NCI-H146 treated with DMSO at 0.1 percent for 48 hours (cell line): ENCODE measurements around the gene C2CD2.
"Not testable (repeated sequence)": the region's sequence is repeated elsewhere in the genome, so short reads cannot be mapped to it uniquely, and the experiment has no call there.

Experiments
- DNase-seq: peaks from one replicate; lab custom pipeline; 2025; ENCODE audit not compliant: unreplicated experiment; lab: John Stamatoyannopoulos, UW

C2CD2 gene

GRCh38 chr21:41958886-41959563 is 5.2 kb upstream of the C2CD2 start:
- no peak for DNase-seq

DNA sequence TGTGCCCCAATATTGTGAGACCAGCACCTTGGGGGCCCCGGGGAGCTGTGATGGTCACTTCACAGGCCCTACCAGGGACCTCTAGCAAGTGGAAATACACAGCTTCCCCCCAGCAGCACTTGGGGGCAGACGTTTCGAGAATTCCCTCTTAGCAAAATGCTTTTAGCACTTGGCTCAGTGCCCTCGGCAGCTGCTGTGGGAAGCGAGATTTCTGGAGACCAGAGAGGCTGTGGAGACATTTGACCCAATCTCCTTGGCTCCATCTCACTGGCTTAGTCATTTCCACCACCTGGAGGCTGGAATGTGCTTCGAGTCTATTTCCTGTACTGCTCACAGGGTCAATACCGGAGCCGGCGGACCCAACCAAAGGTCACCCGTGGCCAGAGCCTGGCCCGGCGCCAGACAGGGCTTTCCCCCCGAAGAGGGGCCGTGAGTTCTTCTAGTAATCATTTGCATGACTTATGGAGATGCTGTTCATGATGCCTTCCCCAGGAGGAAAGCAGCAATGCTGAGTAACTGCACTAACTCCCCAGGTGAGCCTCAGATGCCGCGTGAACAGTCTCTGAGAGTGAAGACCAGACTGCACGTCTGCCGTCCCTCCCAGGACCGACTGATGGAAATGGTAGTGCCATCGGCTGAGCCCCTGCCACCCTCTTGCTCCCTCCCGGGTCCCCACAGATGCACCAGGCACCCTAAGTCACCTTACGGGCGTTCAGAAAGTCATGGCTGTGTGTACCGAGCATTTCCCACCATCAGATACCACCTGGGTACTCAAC is 4.4 kb upstream of the C2CD2 start:
- no peak for DNase-seq

- DNase-seq, result no peak
Measured at GRCh38 chr21:41956926-41957729, 3.3 kb upstream of the C2CD2 start.

DNA sequence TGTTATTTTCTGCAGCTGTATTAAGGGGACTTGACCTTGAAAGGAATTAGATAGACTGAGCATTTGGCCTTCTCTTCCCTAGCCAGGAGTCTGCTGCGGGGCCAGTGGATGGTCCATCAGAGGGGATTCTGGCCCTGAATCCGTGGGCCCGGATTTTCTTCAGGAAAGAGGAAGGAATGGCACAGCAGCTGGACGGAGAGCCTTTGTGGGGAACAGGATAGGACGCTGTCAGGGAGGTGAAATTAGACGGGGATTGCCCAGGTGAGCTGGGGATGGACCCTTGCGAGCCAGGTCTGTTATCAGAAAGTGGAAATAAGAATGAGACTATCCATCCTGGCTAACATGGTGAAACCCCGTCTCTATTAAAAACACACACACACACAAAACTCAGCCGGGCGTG is 1.7 kb upstream of the C2CD2 start:
- DNase-seq, result no peak

DNA sequence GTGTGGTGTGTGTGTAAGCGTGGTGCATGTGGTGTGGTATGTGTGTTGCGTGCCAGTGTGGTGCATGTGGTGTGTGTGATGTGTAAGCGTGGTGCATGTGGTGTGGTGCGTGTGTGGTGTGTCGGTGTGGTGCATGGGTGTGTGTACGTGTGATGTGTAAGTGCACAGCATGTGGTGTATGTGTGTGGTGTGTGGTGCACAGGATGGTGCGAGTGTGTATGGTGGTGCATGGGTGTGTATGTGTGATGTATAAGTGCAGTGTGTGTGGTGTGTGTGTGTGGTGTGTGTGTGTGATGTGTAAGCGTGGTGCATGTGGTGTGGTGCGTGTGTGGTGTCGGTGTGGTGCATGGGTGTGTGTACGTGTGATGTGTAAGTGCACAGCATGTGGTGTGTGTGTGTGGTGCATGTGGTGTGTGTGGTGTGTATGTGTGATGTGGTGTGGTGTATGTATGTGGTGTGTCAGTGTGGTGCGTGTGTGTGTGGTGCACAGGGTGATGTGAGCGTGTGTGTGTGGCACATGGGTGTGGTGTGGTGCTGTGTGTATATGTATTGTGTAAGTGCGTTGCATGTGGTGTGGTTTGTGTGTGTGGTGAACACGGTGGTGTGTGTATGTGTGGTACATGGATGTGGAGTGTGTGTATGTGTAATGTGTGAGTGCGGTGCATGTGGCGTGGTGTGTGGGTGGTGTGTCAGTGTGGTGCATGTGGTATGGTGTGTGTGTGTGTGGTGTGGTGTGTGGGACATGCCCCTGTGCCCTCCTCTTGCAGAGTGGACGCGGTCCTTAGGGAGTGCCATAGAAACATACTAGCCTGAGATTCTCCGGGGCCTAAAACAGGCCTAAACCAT is 1.1 kb upstream of the C2CD2 start:
- DNase-seq, result no peak

- no peak for DNase-seq
Measured at GRCh38 chr21:41953249-41953830, 478 bp downstream of the C2CD2 start.

- no peak for DNase-seq
Measured at GRCh38 chr21:41952568-41953248, 1.1 kb downstream of the C2CD2 start.

- no peak for DNase-seq
Measured at GRCh38 chr21:41951876-41952567, 1.8 kb downstream of the C2CD2 start.

DNA sequence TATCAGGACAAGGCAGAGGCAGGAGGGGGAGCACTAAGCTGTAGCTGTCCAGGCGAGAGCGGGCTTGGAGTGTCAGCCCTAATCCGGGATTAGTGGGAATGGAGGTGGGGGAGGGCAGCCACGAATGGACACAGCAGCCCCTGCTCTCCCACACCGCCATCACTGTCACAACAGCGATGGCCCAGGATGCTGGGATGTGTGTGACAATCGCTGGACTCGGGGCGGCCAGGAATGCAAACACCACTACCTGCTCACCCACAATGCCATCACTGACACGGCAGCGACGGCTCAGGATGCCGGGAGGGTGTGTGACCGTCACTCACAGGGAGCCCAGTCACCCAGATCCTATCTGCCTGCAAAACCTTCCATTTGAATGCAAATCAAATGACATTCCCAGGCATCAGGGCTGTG is 2.9 kb downstream of the C2CD2 start:
- DNase-seq, result no peak

DNA sequence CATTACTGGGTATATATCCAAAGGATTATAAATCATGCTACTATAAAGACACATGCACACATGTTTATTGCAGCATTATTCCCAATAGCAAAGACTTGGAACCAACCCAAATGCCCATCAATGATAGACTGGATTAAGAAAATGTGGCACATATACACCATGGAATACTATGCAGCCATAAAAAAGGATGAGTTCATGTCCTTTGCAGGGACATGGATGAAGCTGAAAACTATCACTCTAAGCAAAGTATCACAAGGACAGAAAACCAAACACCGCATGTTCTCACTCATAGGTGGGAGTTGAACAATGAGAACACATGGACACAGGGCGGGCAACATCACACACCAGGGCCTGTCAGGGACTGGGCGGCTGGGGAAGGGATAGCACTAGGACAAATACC is 4.2 kb downstream of the C2CD2 start:
- not testable (repeated sequence) for DNase-seq

- no peak for DNase-seq
Measured at GRCh38 chr21:41948901-41949300, 4.9 kb downstream of the C2CD2 start.

- no peak for DNase-seq
Measured at GRCh38 chr21:41948078-41948895, 5.5 kb downstream of the C2CD2 start.

GRCh38 chr21:41945982-41946381 is 7.8 kb downstream of the C2CD2 start:
- no peak for DNase-seq

GRCh38 chr21:41943851-41944250 is 10.0 kb downstream of the C2CD2 start:
- no peak for DNase-seq

GRCh38 chr21:41942457-41942856 is 11.4 kb downstream of the C2CD2 start:
- no peak for DNase-seq

- no peak for DNase-seq
Measured at GRCh38 chr21:41941941-41942340, 11.9 kb downstream of the C2CD2 start.

GRCh38 chr21:41940431-41940830 is 13.4 kb downstream of the C2CD2 start:
- no peak for DNase-seq

- no peak for DNase-seq
Measured at GRCh38 chr21:41939391-41939790, 14.4 kb downstream of the C2CD2 start.
